HK-2 (cell line): ENCODE measurements around the gene DNAAF5.
A peak's percentile ranks its signal among the peaks of the same experiment; 100 is the strongest.
"Not testable (repeated sequence)": the region's sequence is repeated elsewhere in the genome, so short reads cannot be mapped to it uniquely, and the experiment has no call there.

Experiments
- DNase-seq: peaks from one replicate; pipeline ENCODE4 v3.0.0-alpha.2; 2018; ENCODE audit not compliant: unreplicated experiment

Gene DNAAF5

DNA sequence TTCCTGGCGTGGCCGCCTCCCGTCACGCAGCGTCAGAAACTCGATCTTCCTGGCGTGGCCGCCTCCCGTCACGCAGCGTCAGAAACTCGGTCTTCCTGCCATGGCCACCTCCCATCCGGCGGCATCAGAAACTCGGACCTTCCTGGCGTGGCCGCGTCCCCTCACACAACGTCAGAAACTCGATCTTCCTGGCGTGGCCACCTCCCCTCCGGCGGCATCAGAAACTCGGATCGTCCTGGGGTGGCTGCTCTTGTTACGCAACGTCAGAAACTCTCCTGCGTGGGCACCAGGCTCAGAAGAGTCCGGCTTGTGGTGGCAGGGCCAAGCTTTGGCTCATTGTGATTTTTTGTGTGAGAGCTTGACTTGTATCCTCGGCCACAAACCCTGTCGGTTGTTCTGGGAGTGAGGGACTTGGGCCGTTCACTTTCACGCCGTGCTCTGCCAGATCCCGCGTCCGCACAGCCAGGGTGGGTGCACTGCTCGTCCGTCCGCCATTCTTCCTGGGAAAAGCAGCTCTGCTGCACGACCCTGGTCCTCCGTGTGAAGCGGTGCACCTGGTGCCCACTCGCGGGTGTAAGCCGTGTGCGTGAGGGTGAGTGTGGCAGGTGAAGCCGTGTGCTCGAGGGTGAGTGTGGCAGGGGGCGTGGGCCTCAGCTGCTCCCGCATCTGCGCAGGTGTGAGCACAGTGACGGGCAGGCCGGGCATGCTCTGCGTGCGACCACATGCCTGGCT, 56.4 kb downstream of the DNAAF5 start:
- no peak for DNase-seq

- no peak for DNase-seq
These were observed 57.3 kb downstream of the DNAAF5 start for GRCh38 chr7:783556-784490.

GRCh38 chr7:784971-785370, 58.5 kb downstream of the DNAAF5 start:
- no peak for DNase-seq

DNA sequence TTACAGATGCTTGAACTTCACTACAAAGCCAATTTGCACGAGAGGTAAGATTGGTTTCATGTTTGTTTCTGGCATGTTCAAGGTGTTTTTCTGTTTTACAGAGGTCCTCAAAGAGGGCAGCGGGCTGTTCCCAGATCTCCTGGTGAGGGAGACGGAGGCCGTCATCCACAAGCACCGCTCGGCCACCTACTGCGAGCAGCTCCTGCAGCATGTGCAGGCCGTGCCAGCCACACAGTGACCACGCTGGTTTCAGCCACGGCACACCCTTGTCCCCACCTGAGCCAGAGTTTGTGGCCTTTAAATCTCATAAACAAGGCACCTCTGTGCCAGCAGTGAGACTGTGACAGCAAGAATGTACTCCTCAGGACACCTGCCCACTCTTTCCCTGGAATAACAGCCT, 58.9 kb downstream of the DNAAF5 start:
- DNase-seq = no peak

GRCh38 chr7:786472-787255, 60.2 kb downstream of the DNAAF5 start:
- peak; percentile 70 for DNase-seq

DNA sequence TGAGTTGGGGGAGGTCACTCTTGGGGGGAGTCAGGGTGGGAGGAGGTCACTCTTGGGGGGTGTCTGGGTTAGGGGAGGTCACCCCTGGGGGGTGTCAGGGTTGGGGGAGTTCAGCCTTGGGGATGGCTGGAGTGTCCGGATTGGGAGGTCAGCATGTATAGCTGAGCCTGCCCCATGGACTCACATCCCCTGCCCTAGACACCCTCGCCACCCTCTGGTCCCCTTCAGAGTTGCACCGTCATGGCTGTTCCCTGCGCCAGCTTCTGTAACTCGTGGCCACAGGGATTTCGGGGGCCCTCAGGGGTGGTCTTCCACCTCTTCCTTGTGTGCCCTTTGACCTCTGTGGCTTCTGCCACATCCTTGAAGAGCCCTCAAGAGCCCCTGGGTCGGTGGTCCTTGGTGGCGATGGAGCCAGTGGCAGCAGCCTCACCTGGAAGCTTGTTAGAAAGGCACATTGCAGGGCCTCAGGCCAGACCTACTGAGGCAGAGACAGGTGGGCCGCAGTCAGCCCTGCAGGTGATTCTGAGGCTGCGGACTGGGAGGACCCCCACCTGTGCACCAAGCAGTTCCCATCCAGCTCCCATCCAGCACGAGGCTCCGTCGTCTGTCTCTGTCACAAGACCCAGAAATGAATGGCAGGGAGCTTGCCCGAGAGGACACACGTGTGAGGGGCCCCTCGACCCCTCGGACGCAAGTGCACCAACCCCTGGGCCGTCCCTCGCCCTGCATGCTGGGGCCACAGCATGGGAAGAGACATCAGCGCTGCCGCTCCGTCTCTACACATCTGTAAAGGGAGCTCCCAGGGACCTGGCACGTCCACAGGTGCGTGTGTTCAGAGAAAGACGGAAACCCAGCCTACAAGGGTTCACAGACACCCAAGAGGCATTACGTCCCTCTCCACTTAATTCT, 61.1 kb downstream of the DNAAF5 start:
- no peak for DNase-seq

GRCh38 chr7:791519-791918, 65.0 kb downstream of the DNAAF5 start:
- DNase-seq = no peak

- DNase-seq = no peak
These were observed 67.7 kb downstream of the DNAAF5 start for GRCh38 chr7:794207-794606.

- DNase-seq = no peak
These were observed 68.3 kb downstream of the DNAAF5 start for GRCh38 chr7:794671-795329.

- not testable (repeated sequence) for DNase-seq
These were observed 70.1 kb downstream of the DNAAF5 start for GRCh38 chr7:796434-797169.

DNA sequence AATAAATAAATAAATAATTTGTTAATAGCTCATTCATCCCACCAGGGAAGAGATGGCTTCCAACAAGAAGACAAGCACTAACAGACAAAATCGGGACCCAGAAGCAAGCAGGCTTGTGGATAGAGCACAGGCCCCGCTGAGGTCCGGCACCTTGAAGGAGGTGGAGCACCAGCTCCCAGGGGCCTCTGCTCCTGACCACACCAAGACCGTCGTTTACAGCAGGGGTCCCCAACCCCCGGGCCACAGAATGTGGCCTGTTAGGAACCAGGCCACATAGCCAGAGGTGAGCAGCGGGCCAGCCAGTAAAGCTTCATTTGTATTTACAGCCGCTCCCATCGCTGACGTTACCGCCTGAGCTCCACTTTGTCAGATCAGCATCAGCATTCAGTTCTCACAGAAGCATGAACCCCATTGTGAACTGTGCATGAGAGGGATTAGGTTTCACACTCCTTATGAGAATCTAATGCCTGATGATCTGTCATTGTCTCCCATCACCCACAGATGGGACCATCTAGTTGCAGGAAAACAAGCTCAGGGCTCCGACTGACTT, 72.5 kb downstream of the DNAAF5 start:
- DNase-seq = no peak

DNA sequence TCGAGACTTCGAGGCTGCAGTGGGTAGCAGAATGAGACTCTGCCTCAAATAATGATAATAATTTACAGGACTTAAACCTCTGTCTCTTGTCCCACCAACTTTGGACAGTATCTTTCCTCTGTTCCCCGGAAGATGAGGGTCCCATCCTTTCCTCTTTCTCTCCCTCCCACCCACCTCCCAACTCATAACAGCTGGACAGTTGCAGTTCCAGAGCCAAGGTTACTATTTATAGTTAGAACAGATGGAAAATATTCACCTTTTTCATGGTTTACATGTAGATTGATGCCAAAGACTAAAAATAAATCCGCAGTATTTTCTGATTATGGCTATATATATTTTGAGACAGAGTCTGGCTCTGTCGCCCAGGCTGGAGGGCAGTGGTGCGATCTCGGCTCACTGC, 74.2 kb downstream of the DNAAF5 start:
- DNase-seq = no peak

- not testable (repeated sequence) for DNase-seq
These were observed 74.9 kb downstream of the DNAAF5 start for GRCh38 chr7:801351-801750.

GRCh38 chr7:801940-802381, 75.5 kb downstream of the DNAAF5 start:
- DNase-seq = no peak

GRCh38 chr7:802500-803242, 76.2 kb downstream of the DNAAF5 start:
- DNase-seq = no peak

DNA sequence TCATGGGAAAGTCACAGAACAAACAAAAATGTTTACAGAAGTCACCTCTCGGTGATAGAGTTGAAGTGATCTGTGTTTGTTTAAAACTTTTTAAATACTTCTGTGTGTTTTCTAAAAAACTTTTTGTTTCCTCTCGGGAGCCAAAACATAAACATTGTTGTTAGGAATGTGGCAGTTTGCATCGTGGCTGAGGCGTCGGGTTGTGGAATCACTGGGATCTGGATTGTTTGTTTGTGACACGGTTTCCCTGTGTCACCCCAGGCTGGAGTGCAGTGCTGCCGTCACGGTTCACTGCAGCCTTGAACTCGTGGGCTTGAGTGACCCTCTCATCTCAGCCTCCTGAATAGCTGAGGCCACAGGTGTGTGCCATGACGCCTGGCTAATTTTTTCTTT, 76.7 kb downstream of the DNAAF5 start:
- no peak for DNase-seq

- not testable (repeated sequence) for DNase-seq
These were observed 77.3 kb downstream of the DNAAF5 start for GRCh38 chr7:803796-804195.

DNA sequence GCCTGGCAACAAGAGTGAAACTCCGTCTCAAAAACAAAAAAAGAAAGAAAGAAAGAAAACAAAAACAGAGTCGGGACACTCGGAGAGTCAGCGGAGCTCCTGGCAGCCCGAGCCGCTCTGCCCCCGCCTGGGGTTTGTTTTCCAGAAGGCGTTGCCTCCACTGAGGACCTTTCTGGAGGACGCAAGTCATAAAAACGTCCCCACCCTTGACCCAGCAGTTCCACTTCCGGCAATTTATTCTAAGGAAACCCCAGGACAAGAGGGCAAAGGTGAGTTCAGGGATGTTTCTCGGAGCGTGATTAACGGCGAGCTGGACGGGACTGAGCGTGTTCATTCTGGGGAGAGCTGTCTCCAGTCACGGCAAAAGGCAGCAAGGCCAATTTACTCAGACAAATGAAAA, 78.8 kb downstream of the DNAAF5 start:
- DNase-seq = no peak
